T-cell (primary cell): ENCODE results near the gene FGD5. TPM values are rescaled to one million over a fixed set of nuclear protein-coding genes. Genes with fewer than 3 reads are reported as not detected.

Source experiments
- ATAC-seq, 4 experiments: fragments of 200-7000 bp in 3 of 4; fragments of 150-1000 bp in 1 of 4; cut with Tn5 transposase; replicated peaks in 1 of 4; 1 replicate in 3 of 4; 2 replicates in 1 of 4; pipeline ENCODE4 v1.10.0; 2021; ENCODE audit warnings: moderate library complexity in 3 of 4, mild to moderate bottlenecking in 2 of 4, moderate number of reproducible peaks in 1 of 4
- CTCF ChIA-PET, 2 donors: fragments of 300-600 bp; sonication (Branson Sonifier 250); formaldehyde crosslinking; loops; one replicate each; lab custom pipeline; 2022; ENCODE audit warnings: antibody characterized with exemption in 2 of 2; lab: Charles Lee
- POLR2A ChIA-PET, 2 donors: fragments of 300-600 bp; sonication (Branson Sonifier 250); formaldehyde crosslinking; loops; one replicate each; lab custom pipeline; 2022; ENCODE audit warnings: antibody characterized with exemption in 2 of 2; lab: Charles Lee
- DNase-seq, 35 experiments: peaks; one replicate each; pipeline versions ENCODE4 v3.0.0 to v3.0.0-alpha.2; 2013 to 2023
- H3K27ac ChIP-seq: one replicate; pipeline ENCODE4 v1.5.1; 2013; ENCODE audit warnings: low read length
- H3K27me3 ChIP-seq, 2 experiments: replicated peaks in 1 of 2; 1 replicate in 1 of 2; 2 replicates in 1 of 2; pipeline versions ENCODE4 v1.6.1 to v1.7.0; 2013; ENCODE audit warnings: low read length in 1 of 2, mixed read lengths in 1 of 2; ENCODE audit not compliant: control insufficient read depth in 2 of 2, insufficient read depth in 2 of 2; ENCODE audit errors: extremely low read depth in 1 of 2
- H3K36me3 ChIP-seq, 2 donors: 1 replicate in 1 of 2; 2 replicates in 1 of 2; pipeline versions ENCODE4 v1.6.1 to v1.7.0; 2013; ENCODE audit warnings: low read length in 1 of 2; ENCODE audit not compliant: control insufficient read depth in 2 of 2, insufficient read depth in 1 of 2; ENCODE audit errors: extremely low read depth in 1 of 2
- H3K4me1 ChIP-seq, 2 experiments: 1 replicate in 1 of 2; 2 replicates in 1 of 2; pipeline versions ENCODE4 v1.6.1 to v1.7.0; 2013; ENCODE audit warnings: low read length in 2 of 2, mixed read lengths in 1 of 2; ENCODE audit not compliant: insufficient read depth in 2 of 2, control insufficient read depth in 1 of 2; ENCODE audit errors: extremely low read depth in 1 of 2
- H3K4me3 ChIP-seq, 2 donors: 1 replicate in 1 of 2; 2 replicates in 1 of 2; pipeline versions ENCODE4 v1.5.1 to v1.7.0; 2013; ENCODE audit warnings: mild to moderate bottlenecking in 2 of 2, low read length in 1 of 2, moderate library complexity in 1 of 2; ENCODE audit not compliant: control insufficient read depth in 1 of 2; ENCODE audit errors: extremely low read depth in 1 of 2
- H3K9me3 ChIP-seq: 2 replicates; pipeline ENCODE4 v1.7.0; 2013
- H3K27ac Mint-ChIP-seq, 2 donors: one replicate each; pipeline ENCODE4 v1.8.0; 2020 to 2021; ENCODE audit warnings: mild to moderate bottlenecking in 2 of 2, mixed read lengths in 2 of 2
- H3K27me3 Mint-ChIP-seq, 2 donors: one replicate each; pipeline ENCODE4 v1.8.0; 2021 to 2022; ENCODE audit warnings: mixed read lengths in 2 of 2
- H3K36me3 Mint-ChIP-seq: one replicate; pipeline ENCODE4 v1.8.0; 2021; ENCODE audit warnings: mixed read lengths
- H3K4me1 Mint-ChIP-seq, 3 donors: one replicate each; pipeline ENCODE4 v1.8.0; 2020 to 2022; ENCODE audit warnings: mixed read lengths in 3 of 3, mild to moderate bottlenecking in 1 of 3
- H3K4me3 Mint-ChIP-seq, 3 donors: one replicate each; pipeline ENCODE4 v1.8.0; 2020 to 2022; ENCODE audit warnings: mild to moderate bottlenecking in 3 of 3, mixed read lengths in 3 of 3, moderate library complexity in 3 of 3
- H3K9me3 Mint-ChIP-seq, 3 donors: one replicate each; pipeline ENCODE4 v1.8.0; 2020 to 2022; ENCODE audit warnings: mixed read lengths in 3 of 3
- WGBS: methylation state at CpG from one replicate; pipeline ENCODE4 v1.1.5; 2013; ENCODE audit warnings: missing lambda C conversion rate; ENCODE audit not compliant: insufficient coverage; 5-methylcytosine and 5-hydroxymethylcytosine counted together
- total RNA-seq, 35 experiments: library from RNA in 6 of 35; stranded (reverse) in 6 of 35; fragments of 120-200 nt in 1 of 35; gene quantifications; one replicate each; pipeline versions ENCODE4 v1.2.1 to v1.2.4 and lab custom pipeline; 2013 to 2026

The FGD5 gene
- total RNA-seq, 5 donors from 2014 or later (not counting 1 experiment from before 2014, with no cell fraction given), result 0.13 to 0.53 (median 0.32) TPM; not detected in 2

DNA sequence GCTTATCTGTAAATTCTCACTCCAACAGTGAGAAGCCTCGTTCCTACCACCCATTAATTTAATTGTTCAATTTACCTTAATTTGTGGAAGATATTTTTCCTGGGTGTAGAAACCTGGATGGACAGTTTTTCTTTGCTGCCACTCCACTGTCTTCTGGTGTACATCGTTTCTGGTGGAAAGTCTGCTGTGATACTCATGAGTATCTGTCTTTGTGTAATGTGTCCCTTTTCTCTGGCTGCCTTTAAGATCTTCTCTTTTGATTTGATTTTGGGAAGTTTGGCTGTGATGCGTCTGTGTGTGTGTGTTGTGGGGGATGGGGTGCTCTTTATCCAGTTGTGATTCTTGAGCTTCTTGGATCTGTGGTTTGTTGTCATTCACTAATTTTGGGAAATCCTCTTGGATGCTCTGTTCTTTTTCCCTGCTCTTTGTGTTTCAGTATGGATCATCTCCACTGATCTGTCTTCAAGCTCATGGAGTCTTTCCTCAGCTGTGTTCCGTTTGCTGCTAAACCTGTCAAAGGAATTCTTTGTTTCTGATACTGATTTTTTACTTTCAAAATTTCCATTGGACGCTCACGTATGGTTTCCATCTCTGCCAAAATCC is 86.4 kb downstream of the FGD5 start:
- Mint-ChIP-seq H3K9me3 (peaks cover 8 to 11% (median 9%) of the 10 kb centered on the region in 3 donors), H3K27ac (no peak overlapping the region), H3K36me3 (peaks cover 7% of the 10 kb centered on the region), H3K4me1 (no peaks in the 10 kb centered on the region), H3K27me3 (peaks cover 0 to 10% of the 10 kb centered on the region in 2 donors), H3K4me3 (no peak overlapping the region)
- ATAC-seq (no peak), DNase-seq (no peak)
- Histone ChIP-seq H3K36me3 (no peaks in the 10 kb centered on the region), H3K4me1 (no peaks in the 10 kb centered on the region), H3K27me3 (peaks cover 0 to 31% of the 10 kb centered on the region in 2 experiments), H3K4me3 (no peak overlapping the region), H3K27ac (no peak overlapping the region), H3K9me3 (no peaks in the 10 kb centered on the region)
- CTCF ChIA-PET, result no interaction called here
- 100% methylated on average over 1 of the region's 6 CpGs for WGBS
- POLR2A ChIA-PET, result no interaction called here

DNA sequence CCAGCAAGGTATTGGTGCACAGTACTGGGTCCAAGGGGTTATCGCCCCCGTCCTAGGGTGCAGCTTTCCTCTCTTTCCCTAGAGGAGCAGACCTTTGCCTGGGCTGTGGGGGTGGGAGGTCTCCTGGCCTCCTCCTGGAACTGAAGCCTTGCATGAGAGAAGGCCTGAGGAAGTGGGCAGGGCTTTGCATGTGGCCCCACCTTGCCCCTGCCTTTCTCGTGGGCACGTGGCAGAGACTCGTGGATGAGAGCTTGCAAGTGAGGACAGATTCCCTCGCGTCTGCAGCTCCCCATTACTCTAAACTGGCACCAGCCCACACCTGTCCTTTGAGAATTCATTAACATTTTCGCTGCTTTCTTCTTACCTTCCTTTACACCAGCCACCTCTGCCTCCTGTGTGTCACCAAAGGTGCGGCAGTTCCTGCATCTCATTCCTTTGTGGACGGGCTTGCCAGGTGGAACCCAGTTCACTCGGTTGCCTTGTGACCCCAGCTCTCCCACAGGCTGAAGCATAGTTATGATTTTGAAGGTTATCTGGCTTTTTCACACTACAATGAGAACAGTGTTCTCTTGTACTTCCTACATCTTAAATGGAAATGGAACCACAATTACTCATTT is 87.7 kb downstream of the FGD5 start:
- no peaks in the 10 kb centered on the region for H3K4me1 Mint-ChIP-seq
- H3K27me3 Mint-ChIP-seq, result peaks cover 0 to 8% of the 10 kb centered on the region in 2 donors
- no peak overlapping the region for H3K27ac ChIP-seq
- peaks cover 7% of the 10 kb centered on the region for H3K36me3 Mint-ChIP-seq
- ATAC-seq, result no peak
- H3K27me3 ChIP-seq, result peaks cover 0 to 22% of the 10 kb centered on the region in 2 experiments
- 45% methylated on average over 8 of the region's 11 CpGs for WGBS
- H3K4me3 ChIP-seq, result no peak overlapping the region
- no peak for DNase-seq
- H3K9me3 ChIP-seq, result no peaks in the 10 kb centered on the region
- ChIA-PET CTCF (no interaction called here), POLR2A (no interaction called here)
- peaks cover 8 to 11% (median 9%) of the 10 kb centered on the region in 3 donors for H3K9me3 Mint-ChIP-seq
- H3K27ac Mint-ChIP-seq, result no peak overlapping the region
- H3K4me3 Mint-ChIP-seq, result no peak overlapping the region
- H3K4me1 ChIP-seq, result no peaks in the 10 kb centered on the region
- no peaks in the 10 kb centered on the region for H3K36me3 ChIP-seq

GRCh38 chr3:14907043-14907966 is 88.5 kb downstream of the FGD5 start:
- Histone ChIP-seq H3K27ac (no peak overlapping the region), H3K4me1 (no peaks in the 10 kb centered on the region), H3K9me3 (no peaks in the 10 kb centered on the region), H3K27me3 (peaks cover 0 to 27% of the 10 kb centered on the region in 2 experiments), H3K36me3 (no peaks in the 10 kb centered on the region), H3K4me3 (no peak overlapping the region)
- no peak for DNase-seq
- 67% methylated on average over 14 of the region's 18 CpGs for WGBS
- ChIA-PET POLR2A (no interaction called here), CTCF (interaction anchor here in 1 of 2 donors (0.5 kb wide), 1 partner anchor 374 kb away, joined by 3 read pairs; no protein-coding TSS in a partner anchor)
- ATAC-seq, result no peak
- H3K27ac Mint-ChIP-seq, result no peak overlapping the region
- H3K36me3 Mint-ChIP-seq, result peaks cover 7% of the 10 kb centered on the region
- H3K9me3 Mint-ChIP-seq, result peaks cover 8 to 11% (median 9%) of the 10 kb centered on the region in 3 donors
- peaks cover 0 to 8% of the 10 kb centered on the region in 2 donors for H3K27me3 Mint-ChIP-seq
- no peak overlapping the region for H3K4me3 Mint-ChIP-seq
- no peaks in the 10 kb centered on the region for H3K4me1 Mint-ChIP-seq

DNA sequence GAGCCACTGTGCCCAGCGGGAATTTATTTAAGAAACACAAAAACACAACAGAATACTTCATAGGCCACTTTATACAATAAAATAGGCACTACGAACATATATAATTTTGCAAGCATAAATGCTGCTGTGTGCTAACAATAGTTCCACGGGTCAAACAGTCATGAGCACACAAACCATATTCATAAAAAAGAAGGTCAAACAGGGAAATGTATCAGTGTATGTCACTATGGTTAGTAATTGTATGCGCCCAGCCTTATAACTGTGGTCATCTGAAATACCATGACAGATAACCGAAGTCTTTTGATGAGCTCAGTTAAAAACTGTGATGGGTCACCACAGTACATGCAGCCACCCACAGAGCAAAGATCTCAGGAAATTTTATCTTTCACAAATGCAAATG is 90.5 kb downstream of the FGD5 start:
- H3K9me3 Mint-ChIP-seq, result peaks cover 8 to 11% (median 9%) of the 10 kb centered on the region in 3 donors
- H3K36me3 Mint-ChIP-seq, result peaks cover 7% of the 10 kb centered on the region
- no peak overlapping the region for H3K4me3 Mint-ChIP-seq
- no peak overlapping the region for H3K27ac Mint-ChIP-seq
- Histone ChIP-seq H3K27ac (no peak overlapping the region), H3K36me3 (no peaks in the 10 kb centered on the region), H3K4me3 (no peak overlapping the region), H3K27me3 (peaks cover 0 to 38% of the 10 kb centered on the region in 2 experiments), H3K9me3 (no peaks in the 10 kb centered on the region), H3K4me1 (no peaks in the 10 kb centered on the region)
- no CpG with 5 or more reads among the region's 5 CpGs for WGBS
- ChIA-PET POLR2A (no interaction called here), CTCF (interaction anchor here in 1 of 2 donors (0.6 kb wide), 1 partner anchor 42 kb away, joined by 3 read pairs; no protein-coding TSS in a partner anchor)
- H3K27me3 Mint-ChIP-seq, result peaks cover 0 to 10% of the 10 kb centered on the region in 2 donors
- no peaks in the 10 kb centered on the region for H3K4me1 Mint-ChIP-seq
- ATAC-seq (no peak), DNase-seq (no peak)

GRCh38 chr3:14911651-14912050 is 92.9 kb downstream of the FGD5 start:
- CTCF ChIA-PET, result no interaction called here
- H3K27me3 ChIP-seq, result peaks cover 0 to 34% of the 10 kb centered on the region in 2 experiments
- ATAC-seq (no peak), DNase-seq (no peak)
- no peaks in the 10 kb centered on the region for H3K36me3 ChIP-seq
- Mint-ChIP-seq H3K4me1 (no peaks in the 10 kb centered on the region), H3K4me3 (no peak overlapping the region), H3K27ac (no peak overlapping the region), H3K9me3 (no peaks in the 10 kb centered on the region), H3K27me3 (peaks cover 0 to 9% of the 10 kb centered on the region in 2 donors), H3K36me3 (no peaks in the 10 kb centered on the region)
- H3K27ac ChIP-seq, result no peak overlapping the region
- no peak overlapping the region for H3K4me3 ChIP-seq
- 90% methylated on average over 11 of the region's 11 CpGs for WGBS
- POLR2A ChIA-PET, result no interaction called here
- no peaks in the 10 kb centered on the region for H3K9me3 ChIP-seq
- H3K4me1 ChIP-seq, result no peaks in the 10 kb centered on the region
